Stimulated activated CD4-positive, alpha-beta T cell treated with anti-CD3 and anti-CD28 coated beads, Interleukin-4, amount 100 ng/mL, for 24 hours (primary cell): ENCODE results near the gene IFNA21.
A peak's percentile ranks its signal among the peaks of the same experiment; 100 is the strongest.
"Not testable (repeated sequence)": the region's sequence is repeated elsewhere in the genome, so short reads cannot be mapped to it uniquely, and the experiment has no call there.

Experiments
- DNase-seq: peaks from one replicate; pipeline ENCODE4 v3.0.0-alpha.2; 2020

Gene IFNA21

DNA sequence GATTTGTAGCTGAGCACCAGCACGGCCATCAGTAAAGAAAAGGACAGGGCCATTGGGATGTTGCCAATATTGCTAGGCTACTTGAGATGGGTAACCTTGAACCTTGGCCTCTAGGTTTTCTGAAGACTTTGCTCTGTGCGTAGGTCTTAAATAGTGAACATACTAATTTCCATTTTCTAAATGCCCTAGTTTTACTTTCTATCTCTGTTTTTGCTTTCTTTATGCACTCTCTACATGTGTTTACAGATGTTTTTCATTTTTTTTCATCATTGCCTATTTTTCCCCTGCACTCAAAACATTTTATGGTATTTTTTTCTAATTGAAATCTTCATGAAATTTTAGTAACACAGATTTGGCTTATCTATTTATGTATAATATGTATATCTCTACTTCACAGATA lies at the start of gene IFNA21:
IFNA21 (minus strand) TSS at position 101 of the 400 bp plus-strand sequence; CDS start at position 53, 48 bp downstream.
- not testable (repeated sequence) for DNase-seq

DNA sequence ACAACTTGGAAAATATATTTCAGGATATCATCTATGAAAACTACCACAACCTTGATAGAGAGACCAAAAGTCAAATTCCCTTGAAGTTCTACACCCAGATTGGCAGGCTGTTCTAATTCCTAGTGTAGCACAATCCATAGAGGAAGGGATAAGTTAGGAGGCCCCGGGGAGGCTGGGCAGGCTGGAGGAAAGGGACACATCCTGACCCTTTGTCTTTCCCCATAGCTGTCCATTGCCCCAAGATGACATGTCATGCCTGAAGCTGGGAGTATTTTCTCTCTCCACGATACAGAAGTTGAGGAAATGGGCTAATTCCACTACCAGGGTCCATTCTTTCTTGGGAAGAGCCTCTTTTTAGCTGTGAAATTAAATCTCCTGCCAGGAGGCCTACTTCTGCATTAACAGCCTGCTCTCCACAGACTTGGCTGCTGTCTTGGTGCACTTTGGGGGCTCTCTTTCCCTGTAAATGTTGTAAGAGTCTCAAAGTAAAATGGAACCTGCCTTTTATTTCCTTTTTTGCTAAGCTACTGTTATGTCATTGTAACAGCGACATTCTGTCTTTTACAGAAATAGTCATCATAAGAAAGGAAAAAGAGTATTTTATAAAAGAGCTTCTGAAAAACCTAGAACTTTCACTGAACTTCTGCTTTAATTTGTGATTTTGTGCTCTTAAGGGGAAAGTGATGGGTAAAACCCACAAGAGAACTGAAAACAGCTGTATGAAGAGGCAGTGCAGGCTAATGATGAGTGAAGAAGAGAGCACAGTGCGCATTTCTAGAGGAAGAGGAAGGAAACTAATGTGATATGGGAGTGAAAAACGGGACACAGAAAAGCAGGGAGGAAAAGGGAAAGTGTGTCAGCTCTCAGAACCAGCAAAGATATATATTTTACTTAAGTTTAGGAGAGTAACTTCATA lies 47.2 kb upstream of the IFNA21 start:
- DNase-seq = not testable (repeated sequence)

DNA sequence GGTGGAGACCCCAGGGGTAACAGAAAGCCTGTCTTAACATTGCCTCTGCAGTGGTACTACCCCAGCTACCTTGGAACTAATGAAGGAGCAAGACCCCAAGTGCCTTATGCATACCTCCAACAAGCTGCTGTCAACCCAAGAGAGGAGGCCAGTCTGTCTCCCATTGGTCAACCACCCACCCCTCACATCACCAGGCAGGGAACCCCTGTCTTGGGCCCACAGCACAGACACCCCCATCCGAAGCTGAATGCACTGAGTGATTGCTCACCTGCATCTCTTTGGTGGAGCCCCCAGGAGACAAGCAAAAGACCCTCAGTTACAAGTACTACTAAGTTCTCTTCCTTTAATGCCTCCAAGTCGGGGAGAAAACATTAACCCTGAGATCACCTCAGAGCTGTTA lies 45.7 kb upstream of the IFNA21 start:
- DNase-seq = not testable (repeated sequence)

DNA sequence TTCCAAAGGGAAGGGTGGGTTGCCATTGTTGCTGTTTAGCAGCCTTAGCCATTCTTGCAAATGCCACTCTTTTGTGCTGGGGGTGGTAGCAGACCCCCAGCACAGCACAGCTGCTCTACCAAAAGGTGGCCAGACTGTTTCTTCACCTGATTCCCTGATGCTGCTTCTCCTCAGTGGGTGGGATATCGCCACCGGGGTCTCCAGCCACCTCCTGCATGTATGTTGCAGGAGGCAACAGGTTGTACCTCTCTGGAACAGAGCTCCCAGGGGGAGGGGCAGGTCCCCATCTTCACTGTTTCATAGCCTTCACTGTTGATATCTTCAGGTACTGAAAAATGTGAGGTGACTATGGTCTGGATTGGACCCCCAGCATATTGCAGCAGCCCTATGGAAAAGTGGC lies 44.3 kb upstream of the IFNA21 start:
- DNase-seq = not testable (repeated sequence)

DNA sequence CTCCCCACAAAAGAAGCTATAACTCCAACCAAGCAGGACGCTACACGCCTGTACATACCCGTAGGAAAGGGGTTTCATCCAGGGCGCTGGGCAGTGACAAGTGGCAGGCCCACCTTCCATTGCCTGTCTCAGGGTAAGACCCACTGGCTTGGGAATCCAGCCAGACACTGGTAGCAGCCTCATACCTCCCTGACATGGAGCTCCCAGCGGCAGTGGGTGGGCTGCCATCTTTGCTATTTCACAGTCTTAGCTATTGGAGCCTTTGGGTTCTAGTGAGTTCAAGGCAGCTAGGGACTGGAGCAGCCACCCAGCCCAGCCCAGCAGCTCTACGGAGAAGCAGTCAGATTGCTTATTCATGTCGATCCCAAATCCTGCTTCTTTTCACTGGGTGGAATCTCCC lies 43.9 kb upstream of the IFNA21 start:
- DNase-seq = no peak

DNA sequence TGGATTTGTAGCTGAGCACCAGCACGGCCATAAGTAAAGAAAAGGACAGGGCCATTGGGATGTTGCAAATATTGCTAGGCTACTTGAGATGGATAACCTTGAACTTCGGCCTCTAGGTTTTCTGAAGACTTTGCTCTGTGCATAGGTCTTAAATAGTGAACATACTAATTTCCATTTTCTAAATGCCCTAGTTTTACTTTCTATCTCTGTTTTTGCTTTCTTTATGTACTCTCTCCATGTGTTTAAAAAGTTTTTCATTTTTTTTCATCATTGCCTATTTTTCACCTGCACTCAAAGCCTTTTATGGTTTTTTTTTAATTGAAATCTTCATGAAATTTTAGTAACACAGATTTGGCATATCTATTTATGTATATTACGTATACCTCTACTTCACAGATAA lies 40.6 kb upstream of the IFNA21 start, which contains the start of gene IFNA10:
IFNA10 (minus strand) TSS at position 101 of the 400 bp plus-strand sequence; CDS start at position 55, 46 bp downstream.
- DNase-seq = not testable (repeated sequence)

DNA sequence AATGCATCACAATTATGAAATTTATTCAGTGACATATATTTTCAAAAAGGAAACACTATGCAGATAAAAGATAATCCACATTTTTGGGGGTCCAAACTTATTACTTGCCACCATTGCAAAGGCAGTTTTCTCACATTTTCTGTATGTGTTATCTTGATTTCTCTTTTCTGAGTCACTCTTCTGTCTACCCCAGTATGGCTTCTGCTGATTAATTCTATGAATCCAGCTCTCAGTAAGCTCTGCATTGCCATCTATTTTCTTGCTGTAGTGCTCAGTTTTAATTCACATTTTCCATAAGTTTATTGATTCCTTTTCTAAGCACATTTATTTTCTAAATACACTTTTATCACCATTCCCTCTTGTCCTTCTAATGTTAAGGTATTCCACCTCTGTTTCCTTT lies 38.7 kb upstream of the IFNA21 start:
- DNase-seq = no peak

DNA sequence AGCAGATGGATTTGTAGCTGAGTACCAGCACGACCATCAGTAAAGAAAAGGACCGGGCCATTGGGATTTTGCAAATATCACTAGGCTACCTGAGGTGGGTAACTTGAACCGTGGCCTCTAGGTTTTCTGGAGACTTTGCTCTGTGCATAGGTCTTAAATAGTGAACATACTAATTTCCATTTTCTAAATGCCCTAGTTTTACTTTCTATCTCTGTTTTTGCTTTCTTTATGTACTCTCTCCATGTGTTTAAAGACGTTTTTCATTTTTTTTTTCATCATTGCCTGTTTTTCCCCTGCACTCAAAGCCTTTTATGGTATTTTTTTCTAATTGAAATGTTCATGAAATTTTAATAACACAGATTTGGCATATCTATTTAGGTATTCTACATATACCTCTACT lies 35.6 kb upstream of the IFNA21 start, which contains the start of gene IFNA7:
IFNA7 (minus strand) TSS at position 101 of the 400 bp plus-strand sequence; CDS start at position 61, 40 bp downstream.
- DNase-seq = not testable (repeated sequence)

DNA sequence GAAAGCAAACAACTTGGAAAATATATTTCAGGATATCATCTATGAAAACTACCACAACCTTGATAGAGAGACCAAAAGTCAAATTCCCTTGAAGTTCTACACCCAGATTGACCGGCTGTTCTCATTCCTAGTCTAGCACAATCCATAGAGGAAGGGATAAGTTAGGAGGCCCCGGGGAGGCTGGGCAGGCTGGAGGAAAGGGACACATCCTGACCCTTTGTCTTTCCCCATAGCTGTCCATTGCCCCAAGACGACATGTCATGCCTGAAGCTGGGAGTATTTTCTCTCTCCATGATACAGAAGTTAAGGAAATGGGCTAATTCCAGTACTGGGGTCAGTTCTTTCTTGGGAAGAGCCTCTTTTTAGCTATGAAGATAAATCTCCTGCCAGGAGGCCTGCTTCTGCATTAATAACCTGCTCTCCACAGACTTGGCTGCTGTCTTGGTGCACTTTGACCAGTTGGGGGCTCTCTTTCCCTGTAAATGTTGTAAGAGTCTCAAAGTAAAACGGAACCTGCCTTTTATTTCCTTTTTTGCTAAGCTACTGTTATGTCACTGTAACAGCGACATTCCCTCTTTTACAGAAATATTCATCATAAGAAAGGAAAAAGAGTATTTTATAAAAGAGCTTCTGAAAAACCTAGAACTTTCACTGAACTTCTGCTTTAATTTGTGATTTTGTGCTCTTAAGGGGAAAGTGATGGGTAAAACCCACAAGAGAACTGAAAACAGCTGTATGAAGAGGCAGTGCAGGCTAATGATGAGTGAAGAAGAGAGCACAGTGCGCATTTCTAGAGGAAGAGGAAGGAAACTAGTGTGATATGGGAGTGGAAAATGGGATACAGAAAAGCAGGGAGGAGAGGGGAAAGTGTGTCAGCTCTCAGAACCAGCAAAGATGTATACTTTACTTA lies 28.7 kb upstream of the IFNA21 start:
- DNase-seq = peak; percentile 35

DNA sequence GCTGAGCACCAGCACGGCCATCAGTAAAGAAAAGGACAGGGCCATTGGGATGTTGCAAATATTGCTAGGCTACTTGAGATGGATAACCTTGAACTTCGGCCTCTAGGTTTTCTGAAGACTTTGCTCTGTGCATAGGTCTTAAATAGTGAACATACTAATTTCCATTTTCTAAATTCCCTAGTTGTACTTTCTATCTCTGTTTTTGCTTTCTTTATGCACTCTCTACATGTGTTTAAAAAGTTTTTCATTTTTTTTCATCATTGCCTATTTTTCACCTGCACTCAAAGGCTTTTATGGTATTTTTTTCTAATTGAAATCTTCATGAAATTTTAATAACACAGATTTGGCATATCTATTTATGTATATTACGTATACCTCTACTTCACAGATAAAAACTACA lies 21.0 kb upstream of the IFNA21 start, which contains the start of gene IFNA4:
IFNA4 (minus strand) TSS at position 101 of the 400 bp plus-strand sequence; CDS start at position 45, 56 bp downstream.
- DNase-seq = not testable (repeated sequence)

DNA sequence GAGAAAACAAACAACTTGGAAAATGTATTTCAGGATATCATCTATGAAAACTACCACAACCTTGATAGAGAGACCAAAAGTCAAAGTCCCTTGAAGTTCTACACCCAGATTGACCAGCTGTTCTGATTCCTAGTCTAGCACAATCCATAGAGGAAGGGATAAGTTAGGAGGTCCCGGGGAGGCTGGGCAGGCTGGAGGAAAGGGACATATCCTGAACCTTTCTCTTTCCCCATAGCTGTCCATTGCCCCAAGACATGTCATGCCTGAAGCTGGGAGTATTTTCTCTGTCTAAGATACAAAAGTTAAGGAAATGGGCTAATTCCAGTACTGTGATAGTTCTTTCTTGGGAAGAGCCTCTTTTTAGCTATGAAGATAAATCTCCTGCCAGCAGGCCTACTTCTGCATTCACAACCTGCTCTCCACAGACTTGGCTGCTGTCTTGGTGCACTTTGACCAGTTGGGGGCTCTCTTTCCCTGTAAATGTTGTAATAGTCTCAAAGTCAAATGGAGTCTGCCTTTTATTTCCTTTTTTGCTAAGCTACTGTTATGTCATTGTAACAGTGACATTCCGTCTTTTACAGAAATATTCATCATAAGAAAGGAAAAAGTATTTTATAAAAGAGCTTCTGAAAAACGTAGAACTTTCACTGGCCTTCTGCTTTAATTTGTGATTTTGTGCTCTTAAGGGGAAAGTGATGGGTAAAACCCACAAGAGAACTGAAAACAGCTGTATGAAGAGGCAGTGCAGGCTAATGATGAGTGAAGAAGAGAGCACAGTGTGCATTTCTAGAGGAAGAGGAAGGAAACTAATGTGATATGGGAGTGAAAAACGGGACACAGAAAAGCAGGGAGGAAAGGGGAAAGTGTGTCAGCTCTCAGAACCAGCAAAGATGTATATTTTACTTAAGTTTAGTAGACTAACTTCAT lies 16.6 kb upstream of the IFNA21 start:
- DNase-seq = peak; percentile 15

DNA sequence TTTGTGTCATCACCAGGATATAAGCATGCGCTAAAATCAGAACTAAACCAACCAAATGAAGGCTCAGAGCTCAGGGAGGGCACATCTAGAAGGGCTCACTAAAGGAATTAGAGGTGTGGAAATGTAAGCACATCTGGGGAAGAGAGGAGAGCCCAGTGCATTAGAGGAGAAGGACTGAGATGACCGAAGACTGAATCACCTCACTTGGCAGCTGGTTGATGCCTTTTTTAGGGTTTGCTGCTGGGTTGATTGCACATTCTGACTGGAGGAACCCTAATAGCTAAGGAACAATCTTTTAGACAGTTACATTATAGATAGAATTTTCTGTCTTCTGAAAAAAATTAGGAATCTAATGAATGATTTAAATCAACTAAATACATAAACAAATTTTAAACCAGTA lies 8.2 kb upstream of the IFNA21 start:
- no peak for DNase-seq

DNA sequence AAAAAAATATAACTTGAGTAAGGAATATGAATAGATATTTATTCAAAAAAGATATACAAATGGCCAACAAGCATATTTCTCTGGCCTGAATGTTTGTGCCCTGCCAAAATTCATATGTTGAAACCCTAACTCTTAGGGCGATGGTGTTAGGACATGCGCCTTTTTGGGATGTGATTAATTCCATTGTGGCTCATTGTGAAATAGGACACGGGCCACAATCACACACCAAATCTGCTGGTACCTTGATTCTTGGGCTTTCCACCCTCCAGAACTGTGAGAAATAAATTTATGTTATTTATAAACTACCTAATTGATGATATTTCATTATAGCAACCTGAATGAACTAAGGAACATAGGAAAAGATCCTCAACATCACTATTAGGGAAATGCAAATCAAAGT lies 5.7 kb upstream of the IFNA21 start:
- DNase-seq = no peak

DNA sequence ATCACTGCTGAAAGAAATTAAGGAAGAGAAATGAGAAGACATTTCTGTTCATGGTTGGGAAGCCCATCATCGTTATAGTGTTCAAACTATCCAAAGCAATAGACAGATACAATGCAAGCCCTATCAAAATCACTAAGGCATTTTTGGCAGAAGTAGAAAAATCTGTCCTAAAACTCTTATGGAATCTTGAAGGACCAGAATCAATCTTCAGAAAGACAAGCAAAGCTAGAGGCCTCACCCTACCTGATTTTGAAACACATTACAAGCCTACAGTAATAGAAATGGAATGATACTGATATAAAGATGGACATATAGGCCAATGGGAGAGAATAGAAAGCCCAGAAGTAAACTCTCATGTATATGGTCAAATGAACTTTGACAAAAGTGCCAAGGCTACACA lies 4.9 kb upstream of the IFNA21 start:
- no peak for DNase-seq

DNA sequence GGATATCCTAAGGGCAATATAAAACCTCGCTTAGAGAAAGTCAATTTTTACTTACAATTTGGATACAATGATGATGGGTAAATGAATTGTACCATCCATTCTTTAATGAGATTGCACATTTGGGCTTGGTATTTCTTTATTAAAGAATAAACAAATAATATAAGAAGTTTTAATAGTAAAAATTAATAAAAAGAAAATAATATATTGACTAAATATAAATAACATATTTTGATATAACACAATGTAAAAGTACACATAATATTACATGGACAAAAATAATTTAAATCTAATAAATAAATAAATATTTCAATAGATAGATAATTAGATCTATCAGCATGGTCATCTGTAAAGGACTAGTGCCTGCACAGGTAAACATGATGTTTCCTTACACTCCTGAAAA lies 944 bp downstream of the IFNA21 start:
- no peak for DNase-seq

DNA sequence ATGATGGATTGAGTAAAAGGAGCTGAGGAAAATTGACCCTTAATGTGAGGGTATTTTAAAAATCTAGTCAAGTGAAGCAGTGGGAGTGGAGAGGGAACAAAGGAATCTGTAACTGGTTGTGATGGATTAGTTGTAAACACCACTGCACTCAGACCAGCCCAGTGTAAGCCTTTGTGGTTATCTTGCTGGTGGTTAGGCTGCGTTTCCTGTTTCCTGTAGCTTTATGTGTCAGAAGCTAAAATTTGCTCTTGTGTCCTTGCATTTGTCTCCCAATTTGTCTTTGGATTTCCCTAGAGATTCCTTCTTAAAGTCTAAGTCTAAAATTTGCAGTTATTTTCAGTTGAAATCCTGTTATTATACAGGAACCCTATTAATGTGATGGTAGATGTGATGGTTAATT lies 6.3 kb downstream of the IFNA21 start:
- DNase-seq = no peak

DNA sequence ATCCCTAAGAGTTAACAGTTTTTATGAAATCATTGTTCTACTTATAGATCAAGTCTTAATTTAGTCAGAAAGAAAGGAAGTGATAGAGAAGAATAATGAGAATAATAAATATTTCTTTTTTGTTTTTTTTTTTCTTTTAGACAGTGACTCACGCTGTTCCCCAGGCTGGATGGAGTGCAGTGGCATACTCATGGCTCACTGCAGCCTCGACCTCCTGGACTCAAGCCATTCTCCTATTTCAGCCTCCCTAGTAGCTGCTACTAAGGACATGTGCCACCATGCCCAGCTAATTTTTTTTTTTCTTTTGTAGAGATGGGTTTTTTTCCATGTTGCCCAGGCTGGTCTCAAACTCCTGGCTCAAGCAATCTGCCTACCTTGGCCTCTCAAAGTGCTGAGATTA lies 11.0 kb downstream of the IFNA21 start:
- no peak for DNase-seq

DNA sequence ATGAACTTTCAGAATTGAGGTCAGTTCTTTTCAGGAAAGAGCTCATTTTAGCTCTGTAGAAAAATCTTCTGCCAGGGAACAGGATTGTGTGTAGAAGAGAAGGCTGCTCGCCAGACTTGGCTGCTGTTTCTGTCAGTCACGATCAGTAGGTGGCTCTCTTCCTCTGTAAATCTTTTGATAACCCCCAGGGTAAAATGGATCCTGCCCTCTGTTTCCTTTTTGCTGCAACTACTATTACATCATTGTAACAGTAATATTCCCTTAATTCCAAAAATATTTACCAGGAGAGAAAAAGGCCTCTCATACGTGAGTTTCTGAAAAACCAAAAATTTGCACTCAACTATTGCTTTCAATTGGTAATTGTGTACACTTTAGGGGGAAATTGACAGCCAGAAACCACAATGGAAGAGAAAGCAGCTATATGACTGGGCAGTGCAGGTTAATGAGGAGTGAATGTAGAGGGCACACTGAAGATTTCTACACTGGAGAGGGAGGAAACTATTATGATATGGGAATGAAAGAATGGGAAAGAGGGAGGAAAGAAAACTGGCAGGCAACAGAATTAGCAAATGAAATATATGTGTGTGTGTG lies 12.3 kb downstream of the IFNA21 start:
- DNase-seq = no peak

DNA sequence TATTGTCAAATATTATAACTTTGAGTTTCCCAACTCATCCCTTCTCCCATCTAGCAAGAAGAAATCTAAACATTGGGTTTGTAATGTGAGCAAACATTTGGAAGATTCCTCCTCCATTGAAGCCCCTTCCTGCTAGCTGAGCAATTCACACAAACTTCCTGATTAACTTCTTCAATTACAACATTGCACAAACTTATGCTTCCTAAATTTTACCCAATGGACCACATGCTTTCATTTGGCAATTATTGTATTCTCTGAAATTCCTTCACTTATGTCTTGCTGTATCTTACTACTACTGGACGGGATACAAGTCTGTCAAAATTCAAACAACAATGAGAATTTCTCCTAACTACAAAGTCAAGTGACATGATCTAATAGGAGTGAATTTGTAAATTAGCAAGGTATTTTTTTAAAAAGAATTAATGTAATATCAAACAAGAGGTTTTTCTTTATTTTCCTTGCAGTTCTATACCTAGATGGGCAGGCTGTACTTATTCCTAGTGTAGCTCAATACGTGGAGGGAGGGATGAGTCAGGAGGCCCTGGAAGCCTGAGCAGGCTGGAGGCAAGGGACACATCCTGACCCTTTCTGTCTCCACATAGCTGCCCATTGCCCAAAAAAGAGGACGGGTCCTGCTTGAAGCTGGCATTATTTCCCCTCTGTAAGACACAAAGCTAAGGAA lies 13.0 kb downstream of the IFNA21 start:
- DNase-seq = no peak

DNA sequence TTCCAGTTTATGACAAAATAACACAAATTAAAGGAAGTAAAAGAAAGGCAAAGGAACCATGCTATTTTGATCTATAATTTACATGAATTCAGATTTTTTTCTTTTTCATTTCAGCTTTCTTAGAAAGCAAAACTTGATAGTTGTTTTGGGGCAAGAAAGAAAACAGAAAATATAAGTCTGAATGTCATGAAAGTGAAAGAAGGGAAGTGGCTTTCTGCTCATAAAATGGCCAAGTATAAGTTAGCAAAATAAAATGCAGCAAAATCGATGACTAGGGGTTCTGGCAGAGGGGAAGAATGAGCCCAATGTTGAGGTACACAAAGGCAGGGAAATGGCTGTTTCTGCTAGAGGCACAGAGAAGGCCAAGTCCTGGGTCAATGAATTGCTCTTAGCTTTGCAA lies 21.9 kb downstream of the IFNA21 start:
- DNase-seq = no peak

DNA sequence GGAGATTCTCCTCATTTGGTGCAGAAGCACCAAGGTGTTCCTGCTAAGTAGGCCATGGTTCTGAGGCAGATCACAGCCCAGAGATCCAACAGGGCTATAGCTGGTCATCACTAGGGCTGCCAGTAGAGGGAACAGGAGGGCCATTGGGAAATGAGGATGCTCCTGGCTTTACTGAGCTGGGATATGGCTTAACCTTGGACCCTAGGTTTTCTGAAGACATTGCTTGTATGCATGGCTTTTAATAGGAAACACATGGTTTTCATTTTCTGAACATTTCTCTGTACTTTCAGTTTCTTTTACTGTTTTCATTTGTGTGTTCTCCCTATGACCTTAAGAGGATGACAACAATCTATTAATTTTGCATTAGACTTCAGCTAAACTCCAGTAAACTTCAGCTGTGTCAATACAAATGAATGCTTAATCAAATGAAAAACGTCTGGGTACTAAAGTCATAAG lies 25.0 kb downstream of the IFNA21 start, which contains the start of gene IFNW1:
IFNW1 (minus strand) TSS at position 406 of the 456 bp plus-strand sequence; CDS start at position 144, 262 bp downstream.
- DNase-seq = no peak
